UCSD-AML1 (cell line): ENCODE data around the gene ZCCHC24.
A peak's percentile ranks its signal among the peaks of the same experiment; 100 is the strongest.

Experiments used
- DNase-seq: peaks from one replicate; lab custom pipeline; 2025; ENCODE audit not compliant: unreplicated experiment; lab: John Stamatoyannopoulos, UW

The ZCCHC24 gene

GRCh38 chr10:79385804-79386531 lies 59.5 kb downstream of the ZCCHC24 start:
- no peak for DNase-seq

GRCh38 chr10:79385392-79385795 lies 60.0 kb downstream of the ZCCHC24 start:
- DNase-seq, result no peak

- no peak for DNase-seq
Measured at GRCh38 chr10:79384773-79385391, 60.5 kb downstream of the ZCCHC24 start.

- no peak for DNase-seq
Measured at GRCh38 chr10:79383974-79384606, 61.3 kb downstream of the ZCCHC24 start.

- DNase-seq, result no peak
Measured at GRCh38 chr10:79382491-79382941, 62.9 kb downstream of the ZCCHC24 start.

- DNase-seq, result no peak
Measured at GRCh38 chr10:79381804-79382221, 63.6 kb downstream of the ZCCHC24 start.

GRCh38 chr10:79380946-79381721 lies 64.3 kb downstream of the ZCCHC24 start:
- no peak for DNase-seq

GRCh38 chr10:79380125-79380945 lies 65.1 kb downstream of the ZCCHC24 start:
- no peak for DNase-seq

GRCh38 chr10:79379512-79380124 lies 65.8 kb downstream of the ZCCHC24 start:
- DNase-seq, result no peak

- DNase-seq, result no peak
Measured at GRCh38 chr10:79378647-79379511, 66.5 kb downstream of the ZCCHC24 start.

- DNase-seq, result no peak
Measured at GRCh38 chr10:79378383-79378646, 67.1 kb downstream of the ZCCHC24 start.

GRCh38 chr10:79377557-79378382 lies 67.7 kb downstream of the ZCCHC24 start:
- DNase-seq, result no peak

GRCh38 chr10:79376751-79377556 lies 68.5 kb downstream of the ZCCHC24 start:
- no peak for DNase-seq

- no peak for DNase-seq
Measured at GRCh38 chr10:79376078-79376628, 69.3 kb downstream of the ZCCHC24 start.

GRCh38 chr10:79375321-79376077 lies 69.9 kb downstream of the ZCCHC24 start:
- DNase-seq, result no peak

GRCh38 chr10:79374312-79375191 lies 70.9 kb downstream of the ZCCHC24 start:
- peak; percentile 67 for DNase-seq
